Mesothelial cell of epicardium (in vitro differentiated cells): Measurements from ENCODE around the gene ADGRF1. TPM values are rescaled to one million over a fixed set of nuclear protein-coding genes. Genes with fewer than 3 reads are reported as not detected.

ENCODE experiments used
- DNase-seq, 2 experiments: peaks; one replicate each; pipeline ENCODE4 v3.0.0; 2021; ENCODE audit warnings: low spot score in 2 of 2; ENCODE audit not compliant: unreplicated experiment in 2 of 2
- H3K27ac Mint-ChIP-seq: 2 replicates; pipeline ENCODE4 v1.8.0; 2021; ENCODE audit warnings: mixed read lengths
- H3K27me3 Mint-ChIP-seq: 2 replicates; pipeline ENCODE4 v1.8.0; 2021; ENCODE audit warnings: low read depth, mixed read lengths
- H3K36me3 Mint-ChIP-seq: 2 replicates; pipeline ENCODE4 v1.8.0; 2021; ENCODE audit warnings: mixed read lengths
- H3K4me1 Mint-ChIP-seq: 2 replicates; pipeline ENCODE4 v1.8.0; 2021; ENCODE audit warnings: mixed read lengths
- H3K4me3 Mint-ChIP-seq: 2 replicates; pipeline ENCODE4 v1.8.0; 2021; ENCODE audit warnings: mild to moderate bottlenecking, moderate library complexity, mixed read lengths
- H3K9me3 Mint-ChIP-seq: 2 replicates; pipeline ENCODE4 v1.8.0; 2021; ENCODE audit warnings: mixed read lengths
- total RNA-seq: library from RNA; stranded (reverse); gene quantifications from 3 replicates; pipeline ENCODE4 v1.2.1, GENCODE V29; 2021
- TF ChIP-seq, protein P1 (sequence below): fragments of 200-600 bp; sonication (generic); IDR thresholded peaks from one replicate; pipeline ENCODE4 v1.5.0; 2021; ENCODE audit warnings: antibody characterized with exemption; ENCODE audit not compliant: unreplicated experiment

Gene ADGRF1
- total RNA-seq, 1 donor from 2014 or later, result 1.4 TPM

DNA sequence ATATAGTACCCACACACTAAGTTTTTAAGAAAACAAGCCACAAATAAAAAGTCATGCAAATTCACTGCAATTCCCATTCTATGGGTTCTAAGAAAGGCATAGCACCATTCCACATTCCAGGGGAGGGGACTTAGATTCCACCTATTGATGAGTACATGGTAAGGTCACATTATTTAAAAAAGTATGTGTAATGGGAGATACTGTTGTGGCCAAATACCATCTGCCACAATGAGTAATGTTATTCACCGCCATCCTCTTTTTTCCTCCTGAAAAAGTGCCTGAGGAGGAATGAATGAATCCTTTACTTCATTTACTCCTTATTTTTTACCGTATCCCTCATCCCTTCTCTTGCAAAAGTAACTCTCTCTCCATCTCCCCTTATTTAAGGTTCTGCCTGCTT lies 27.0 kb upstream of the ADGRF1 start:
- Mint-ChIP-seq H3K27me3 (no peaks in the 10 kb centered on the region), H3K36me3 (no peaks in the 10 kb centered on the region), H3K4me1 (peaks cover 2% of the 10 kb centered on the region), H3K9me3 (peaks cover 29% of the 10 kb centered on the region), H3K4me3 (no peak overlapping the region), H3K27ac (no peak overlapping the region)
- no peak for DNase-seq
- TF ChIP-seq, protein P1, sequence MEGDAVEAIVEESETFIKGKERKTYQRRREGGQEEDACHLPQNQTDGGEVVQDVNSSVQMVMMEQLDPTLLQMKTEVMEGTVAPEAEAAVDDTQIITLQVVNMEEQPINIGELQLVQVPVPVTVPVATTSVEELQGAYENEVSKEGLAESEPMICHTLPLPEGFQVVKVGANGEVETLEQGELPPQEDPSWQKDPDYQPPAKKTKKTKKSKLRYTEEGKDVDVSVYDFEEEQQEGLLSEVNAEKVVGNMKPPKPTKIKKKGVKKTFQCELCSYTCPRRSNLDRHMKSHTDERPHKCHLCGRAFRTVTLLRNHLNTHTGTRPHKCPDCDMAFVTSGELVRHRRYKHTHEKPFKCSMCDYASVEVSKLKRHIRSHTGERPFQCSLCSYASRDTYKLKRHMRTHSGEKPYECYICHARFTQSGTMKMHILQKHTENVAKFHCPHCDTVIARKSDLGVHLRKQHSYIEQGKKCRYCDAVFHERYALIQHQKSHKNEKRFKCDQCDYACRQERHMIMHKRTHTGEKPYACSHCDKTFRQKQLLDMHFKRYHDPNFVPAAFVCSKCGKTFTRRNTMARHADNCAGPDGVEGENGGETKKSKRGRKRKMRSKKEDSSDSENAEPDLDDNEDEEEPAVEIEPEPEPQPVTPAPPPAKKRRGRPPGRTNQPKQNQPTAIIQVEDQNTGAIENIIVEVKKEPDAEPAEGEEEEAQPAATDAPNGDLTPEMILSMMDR, result no peak

DNA sequence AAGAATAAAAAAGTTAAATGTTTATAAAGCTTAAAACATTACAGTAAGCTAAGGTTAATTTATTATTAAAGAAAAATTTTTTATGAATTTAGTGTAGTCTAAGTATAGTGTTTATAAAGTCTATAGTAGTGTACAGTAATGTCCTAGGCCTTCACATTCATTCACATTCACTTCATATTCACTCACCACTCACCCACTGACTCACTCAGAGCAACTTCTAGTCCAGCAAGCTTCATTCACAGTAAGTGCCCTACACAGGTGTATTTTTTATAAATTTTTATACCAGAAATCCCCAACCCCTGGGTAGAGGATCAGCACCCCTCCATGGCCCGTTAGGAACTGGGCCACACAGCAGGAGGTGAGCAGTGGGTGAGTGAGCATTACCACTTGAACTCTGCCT lies 24.3 kb upstream of the ADGRF1 start:
- no peak overlapping the region for H3K27ac Mint-ChIP-seq
- TF ChIP-seq, protein P1, result no peak
- H3K27me3 Mint-ChIP-seq, result no peaks in the 10 kb centered on the region
- H3K4me1 Mint-ChIP-seq, result peaks cover 4% of the 10 kb centered on the region
- peaks cover 3% of the 10 kb centered on the region for H3K36me3 Mint-ChIP-seq
- H3K9me3 Mint-ChIP-seq, result peaks cover 35% of the 10 kb centered on the region
- DNase-seq, result no peak
- no peak overlapping the region for H3K4me3 Mint-ChIP-seq

DNA sequence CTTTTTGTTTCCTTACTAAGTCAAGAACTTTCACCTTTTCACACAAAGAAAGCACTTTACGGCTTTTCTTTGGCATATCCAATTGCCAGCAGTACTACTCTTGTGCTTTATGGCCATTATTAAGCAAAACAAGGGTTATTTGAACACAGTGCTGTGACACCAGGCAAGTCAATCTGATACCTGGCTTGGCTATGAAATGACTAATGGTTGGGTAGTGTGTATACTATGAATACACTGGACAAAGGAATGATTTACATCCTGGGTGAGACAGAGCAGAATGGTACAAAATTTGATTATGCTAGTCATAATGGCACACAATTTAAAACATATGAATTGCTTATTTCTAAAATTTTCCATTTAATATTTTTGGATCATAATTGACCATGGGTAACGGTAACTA lies 22.1 kb upstream of the ADGRF1 start:
- Mint-ChIP-seq H3K27ac (no peak overlapping the region), H3K4me3 (no peak overlapping the region), H3K36me3 (peaks cover 3% of the 10 kb centered on the region), H3K9me3 (peaks cover 28% of the 10 kb centered on the region), H3K27me3 (no peaks in the 10 kb centered on the region), H3K4me1 (peaks cover 9% of the 10 kb centered on the region)
- no peak for DNase-seq
- TF ChIP-seq, protein P1, result no peak

DNA sequence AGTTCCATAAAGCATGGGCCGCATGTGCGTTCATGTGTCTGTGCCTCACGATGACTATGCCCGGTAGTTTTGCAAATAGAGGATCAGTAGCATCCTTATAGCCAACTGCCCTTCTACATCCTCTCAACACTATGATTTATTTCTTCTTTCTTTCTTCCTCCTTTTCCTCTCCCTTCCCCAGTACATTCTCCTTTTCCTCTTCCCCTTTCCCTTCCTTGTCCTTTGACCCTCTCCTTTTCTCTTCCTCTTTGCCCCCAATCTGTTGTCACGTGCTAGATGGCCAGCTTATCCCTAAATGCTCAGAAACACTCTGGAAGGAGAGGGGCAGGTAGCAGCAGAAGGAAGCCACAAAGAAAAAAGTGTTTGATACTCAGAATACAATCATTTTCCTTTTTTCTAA lies 20.2 kb upstream of the ADGRF1 start:
- peaks cover 15% of the 10 kb centered on the region for H3K4me1 Mint-ChIP-seq
- H3K4me3 Mint-ChIP-seq, result no peak overlapping the region
- DNase-seq, result no peak
- TF ChIP-seq, protein P1, result no peak
- peaks cover 27% of the 10 kb centered on the region for H3K9me3 Mint-ChIP-seq
- peaks cover 3% of the 10 kb centered on the region for H3K36me3 Mint-ChIP-seq
- no peaks in the 10 kb centered on the region for H3K27me3 Mint-ChIP-seq
- H3K27ac Mint-ChIP-seq, result no peak overlapping the region

DNA sequence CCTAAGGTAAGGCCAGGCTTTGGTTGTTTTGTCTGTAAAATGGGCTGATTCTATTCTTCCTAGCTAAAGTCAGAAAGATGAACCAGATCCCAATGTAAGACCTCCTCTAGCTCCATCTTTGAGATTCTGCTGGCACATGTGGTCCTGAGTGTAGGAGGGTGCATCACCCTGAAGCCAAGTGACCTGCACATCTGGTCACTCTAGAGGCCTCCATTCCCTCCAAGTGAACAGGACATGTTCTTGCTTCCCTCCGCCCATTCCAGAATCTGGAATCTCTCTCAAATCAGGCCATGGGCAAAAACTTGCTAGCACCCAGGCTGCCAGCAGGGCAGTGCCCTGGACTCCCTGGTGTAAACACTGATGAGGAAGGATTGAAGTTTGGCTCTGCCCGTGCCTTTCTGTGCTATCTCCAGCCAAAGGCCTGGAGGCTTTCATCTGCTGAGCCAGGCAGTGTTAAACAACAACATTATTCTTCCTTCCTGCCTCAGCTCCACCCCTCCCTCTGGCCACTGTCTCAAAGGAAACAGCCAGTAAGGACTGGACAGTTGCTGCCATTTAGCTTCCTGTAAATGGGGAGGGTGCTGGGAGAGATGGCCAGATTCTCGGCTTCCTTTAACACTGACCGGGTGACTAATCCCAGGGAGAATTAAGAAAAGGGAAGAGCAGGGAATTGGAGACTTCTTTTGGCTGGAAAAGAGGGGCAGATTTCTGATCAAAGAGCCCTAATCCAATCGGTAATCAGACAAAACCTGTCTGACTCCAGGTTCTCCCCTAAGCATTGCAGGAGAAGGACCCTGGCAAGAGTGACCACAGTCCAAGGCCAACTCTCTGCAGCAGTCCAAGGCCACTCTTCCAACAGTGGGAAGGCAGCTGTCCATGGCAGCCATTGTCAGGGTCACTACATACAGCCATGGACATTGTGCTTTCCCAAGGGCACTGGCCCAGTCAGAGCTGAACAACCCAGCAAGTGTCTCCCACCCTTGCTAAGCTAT lies 19.5 kb upstream of the ADGRF1 start:
- TF ChIP-seq, protein P1, result no peak
- H3K9me3 Mint-ChIP-seq, result peaks cover 23% of the 10 kb centered on the region
- DNase-seq, result no peak
- no peak overlapping the region for H3K27ac Mint-ChIP-seq
- H3K4me1 Mint-ChIP-seq, result peaks cover 15% of the 10 kb centered on the region
- H3K36me3 Mint-ChIP-seq, result peaks cover 3% of the 10 kb centered on the region
- no peaks in the 10 kb centered on the region for H3K27me3 Mint-ChIP-seq
- H3K4me3 Mint-ChIP-seq, result no peak overlapping the region
